HG03025 (cell line): ENCODE data around the gene NEK1.
A peak's percentile ranks its signal among the peaks of the same experiment; 100 is the strongest.
"Not testable (repeated sequence)": the region's sequence is repeated elsewhere in the genome, so short reads cannot be mapped to it uniquely, and the experiment has no call there.

Experiments used
- ATAC-seq: cut with Tn5 transposase; IDR thresholded peaks from one replicate; pipeline ENCODE4 v1.9.1; 2021; ENCODE audit warnings: mild to moderate bottlenecking, moderate library complexity; ENCODE audit not compliant: unreplicated experiment, low FRiP score

Gene NEK1

GRCh38 chr4:169523796-169524195 lies 88.6 kb downstream of the NEK1 start:
- no peak for ATAC-seq

GRCh38 chr4:169510617-169511016 lies 101.8 kb downstream of the NEK1 start:
- ATAC-seq = no peak

GRCh38 chr4:169506903-169507302 lies 105.5 kb downstream of the NEK1 start:
- no peak for ATAC-seq

GRCh38 chr4:169499907-169500306 lies 112.5 kb downstream of the NEK1 start:
- not testable (repeated sequence) for ATAC-seq

- not testable (repeated sequence) for ATAC-seq
These were observed 118.1 kb downstream of the NEK1 start for GRCh38 chr4:169494234-169494633.

GRCh38 chr4:169493164-169493524 lies 119.2 kb downstream of the NEK1 start:
- ATAC-seq = no peak

GRCh38 chr4:169492436-169493163 lies 119.8 kb downstream of the NEK1 start:
- no peak for ATAC-seq

GRCh38 chr4:169491211-169491610 lies 121.2 kb downstream of the NEK1 start:
- no peak for ATAC-seq

GRCh38 chr4:169489306-169489705 lies 123.1 kb downstream of the NEK1 start:
- no peak for ATAC-seq

GRCh38 chr4:169485791-169486742 lies 126.3 kb downstream of the NEK1 start:
- peak; percentile 61 for ATAC-seq

GRCh38 chr4:169485086-169485485 lies 127.3 kb downstream of the NEK1 start:
- ATAC-seq = no peak

GRCh38 chr4:169484485-169484884 lies 127.9 kb downstream of the NEK1 start:
- ATAC-seq = no peak

- ATAC-seq = no peak
These were observed 148.3 kb downstream of the NEK1 start for GRCh38 chr4:169464080-169464479.

- no peak for ATAC-seq
These were observed 152.3 kb downstream of the NEK1 start for GRCh38 chr4:169460081-169460480.

GRCh38 chr4:169458575-169458974 lies 153.8 kb downstream of the NEK1 start:
- ATAC-seq = no peak

- ATAC-seq = not testable (repeated sequence)
These were observed 159.7 kb downstream of the NEK1 start for GRCh38 chr4:169452644-169453043.

- not testable (repeated sequence) for ATAC-seq
These were observed 163.4 kb downstream of the NEK1 start for GRCh38 chr4:169448935-169449334.

GRCh38 chr4:169446824-169447223 lies 165.6 kb downstream of the NEK1 start:
- ATAC-seq = no peak

GRCh38 chr4:169443748-169444147 lies 168.6 kb downstream of the NEK1 start:
- ATAC-seq = no peak

- no peak for ATAC-seq
These were observed 171.9 kb downstream of the NEK1 start for GRCh38 chr4:169440446-169440845.

GRCh38 chr4:169439244-169439643 lies 173.1 kb downstream of the NEK1 start:
- ATAC-seq = no peak
